Measurements from ENCODE around the gene SMPDL3A. TPM values are rescaled to one million over a fixed set of nuclear protein-coding genes. Genes with fewer than 3 reads are reported as not detected.

SMPDL3A gene
- total RNA-seq, 4 donors from 2014 or later = 8.6 to 14.0 (median 10.5) TPM

DNA sequence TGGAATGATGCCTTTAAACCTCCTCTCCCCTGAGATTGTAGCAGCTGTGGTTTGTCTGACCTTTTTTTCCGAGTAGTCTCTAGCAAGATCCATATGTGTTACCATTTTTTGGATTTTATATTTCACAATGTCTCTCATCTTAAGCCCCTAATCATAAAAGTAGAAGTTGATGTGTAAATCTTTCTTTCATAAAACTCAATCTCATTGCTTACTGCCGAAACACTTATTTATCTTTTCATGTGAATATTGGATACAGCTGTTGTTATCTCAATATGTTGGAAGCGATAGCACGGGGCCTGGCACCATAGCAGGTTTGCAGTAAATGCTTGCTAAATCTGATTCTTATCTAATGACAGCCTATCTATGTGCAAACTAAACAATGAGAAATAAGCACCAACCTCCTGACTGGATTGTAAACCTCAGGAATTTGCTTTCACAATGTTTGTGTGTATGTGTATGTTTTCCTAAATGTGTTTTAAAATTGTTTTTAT is 14.2 kb downstream of the SMPDL3A start:
- no peak for TF ChIP-seq EP300 (IDR thresholded peaks at IDR 0.05)
- TF ChIP-seq, protein P1, sequence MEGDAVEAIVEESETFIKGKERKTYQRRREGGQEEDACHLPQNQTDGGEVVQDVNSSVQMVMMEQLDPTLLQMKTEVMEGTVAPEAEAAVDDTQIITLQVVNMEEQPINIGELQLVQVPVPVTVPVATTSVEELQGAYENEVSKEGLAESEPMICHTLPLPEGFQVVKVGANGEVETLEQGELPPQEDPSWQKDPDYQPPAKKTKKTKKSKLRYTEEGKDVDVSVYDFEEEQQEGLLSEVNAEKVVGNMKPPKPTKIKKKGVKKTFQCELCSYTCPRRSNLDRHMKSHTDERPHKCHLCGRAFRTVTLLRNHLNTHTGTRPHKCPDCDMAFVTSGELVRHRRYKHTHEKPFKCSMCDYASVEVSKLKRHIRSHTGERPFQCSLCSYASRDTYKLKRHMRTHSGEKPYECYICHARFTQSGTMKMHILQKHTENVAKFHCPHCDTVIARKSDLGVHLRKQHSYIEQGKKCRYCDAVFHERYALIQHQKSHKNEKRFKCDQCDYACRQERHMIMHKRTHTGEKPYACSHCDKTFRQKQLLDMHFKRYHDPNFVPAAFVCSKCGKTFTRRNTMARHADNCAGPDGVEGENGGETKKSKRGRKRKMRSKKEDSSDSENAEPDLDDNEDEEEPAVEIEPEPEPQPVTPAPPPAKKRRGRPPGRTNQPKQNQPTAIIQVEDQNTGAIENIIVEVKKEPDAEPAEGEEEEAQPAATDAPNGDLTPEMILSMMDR (IDR thresholded peaks at IDR 0.05) = no peak
- TF ChIP-seq POLR2A (IDR thresholded peaks at IDR 0.05) = no peak
- WGBS, 2 donors = 20 to 21% methylated on average over 4 of the region's 4 CpGs
- Histone ChIP-seq H3K36me3 (peaks cover 0 to 31% (median 0%) of the 10 kb centered on the region in 3 donors), H3K27me3 (no peaks in the 10 kb centered on the region), H3K27ac (no peak overlapping the region), H3K4me3 (no peak overlapping the region), H3K4me1 (no peaks in the 10 kb centered on the region), H3K9me3 (no peaks in the 10 kb centered on the region)
- DNase-seq (ENCODE audit: low spot score in 2 of 2) = no peak

DNA sequence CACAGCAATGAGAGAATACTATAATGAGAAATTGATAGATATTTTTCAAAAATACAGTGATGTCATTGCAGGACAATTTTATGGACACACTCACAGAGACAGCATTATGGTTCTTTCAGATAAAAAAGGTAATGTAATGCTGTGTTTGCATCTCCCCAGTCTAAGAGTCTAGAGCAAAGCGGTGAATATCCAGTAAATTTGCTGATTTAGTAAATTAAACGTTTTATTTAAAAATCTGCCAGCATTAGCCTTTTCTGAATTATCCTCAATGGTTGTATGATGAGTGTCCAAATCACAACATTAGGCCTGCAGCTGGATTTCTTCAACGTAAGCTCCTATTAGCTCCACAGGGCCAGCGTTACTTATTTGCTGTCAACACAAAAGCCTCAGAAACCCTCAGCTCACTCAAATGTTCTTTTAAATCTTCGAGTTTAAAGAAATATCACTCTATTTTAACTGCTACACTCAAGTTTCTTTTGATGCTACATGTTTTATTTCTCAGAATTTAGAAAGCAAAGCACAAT is 16.0 kb downstream of the SMPDL3A start:
- DNase-seq (ENCODE audit: low spot score in 2 of 2) = no peak
- TF ChIP-seq, protein P1 (IDR thresholded peaks at IDR 0.05) = no peak
- TF ChIP-seq POLR2A (IDR thresholded peaks at IDR 0.05) (no peak), EP300 (IDR thresholded peaks at IDR 0.05) (no peak)
- Histone ChIP-seq H3K27me3 (no peaks in the 10 kb centered on the region), H3K9me3 (no peaks in the 10 kb centered on the region), H3K4me3 (no peak overlapping the region), H3K4me1 (no peaks in the 10 kb centered on the region), H3K36me3 (peaks cover 0 to 28% (median 0%) of the 10 kb centered on the region in 3 donors), H3K27ac (no peak overlapping the region)
- 76 to 79% methylated on average over 5 of the region's 5 CpGs for WGBS, 2 donors

DNA sequence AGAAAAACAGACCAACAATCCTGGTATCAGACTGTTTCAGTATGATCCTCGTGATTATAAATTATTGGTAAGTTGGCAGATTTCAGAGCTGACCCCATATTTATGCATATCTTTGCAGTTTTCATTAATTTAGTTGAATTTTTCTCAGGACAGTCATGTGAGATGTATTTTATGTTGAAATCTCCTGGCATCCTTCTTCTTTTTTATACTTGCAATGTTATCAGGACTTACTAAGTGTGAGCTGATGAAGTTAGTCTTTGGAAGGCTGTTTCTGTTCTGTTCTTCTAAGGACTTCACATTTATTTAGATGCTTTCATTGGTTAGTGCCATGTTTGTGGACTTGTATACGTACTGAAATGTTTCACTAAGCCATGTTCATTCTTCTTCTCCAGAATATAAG is 17.2 kb downstream of the SMPDL3A start:
- Histone ChIP-seq H3K9me3 (no peaks in the 10 kb centered on the region), H3K36me3 (peaks cover 0 to 37% (median 0%) of the 10 kb centered on the region in 3 donors), H3K27me3 (no peaks in the 10 kb centered on the region), H3K27ac (no peak overlapping the region), H3K4me1 (no peaks in the 10 kb centered on the region), H3K4me3 (no peak overlapping the region)
- TF ChIP-seq, protein P1 (IDR thresholded peaks at IDR 0.05) = no peak
- TF ChIP-seq POLR2A (IDR thresholded peaks at IDR 0.05) = no peak
- no peak for TF ChIP-seq EP300 (IDR thresholded peaks at IDR 0.05)
- no peak for DNase-seq (ENCODE audit: low spot score in 2 of 2)
- 90 to 93% methylated on average over 2 of the region's 2 CpGs for WGBS, 2 donors

DNA sequence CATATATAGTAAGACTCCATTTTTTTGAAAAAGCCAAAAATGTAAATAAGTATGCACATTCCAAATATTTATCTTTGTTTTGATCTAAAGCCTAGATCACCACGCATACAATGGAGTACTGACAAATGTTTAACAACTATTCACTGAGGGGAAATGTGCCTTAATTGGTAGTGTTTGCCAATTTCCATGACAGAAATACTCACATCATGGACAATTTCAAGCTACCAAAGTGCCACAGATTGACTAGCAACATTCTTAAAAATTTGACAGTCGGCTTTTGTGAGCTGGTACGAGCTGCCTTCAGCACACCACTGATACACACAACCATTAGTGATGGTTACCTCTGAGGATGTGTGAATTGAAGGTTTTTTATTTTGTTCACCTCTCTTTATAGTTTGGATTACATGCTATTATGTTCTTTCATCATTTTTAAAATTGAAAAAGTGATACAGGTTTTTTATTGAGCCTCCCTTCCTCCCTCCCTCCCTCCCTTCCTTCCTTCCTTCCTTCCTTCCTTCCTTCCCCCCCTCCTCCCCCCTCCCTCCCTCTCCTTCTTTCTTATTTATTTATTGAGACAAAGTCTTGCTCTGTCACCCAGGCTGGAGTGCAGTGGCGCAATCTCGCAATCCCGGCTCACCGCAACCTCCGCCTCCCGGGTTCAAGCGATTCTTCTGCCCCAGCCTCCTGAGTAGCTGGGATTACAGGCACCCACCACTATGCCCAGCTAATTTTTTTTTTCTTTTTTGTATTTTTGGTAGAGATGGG is 19.2 kb downstream of the SMPDL3A start:
- no peaks in the 10 kb centered on the region for H3K27me3 ChIP-seq
- no peak overlapping the region for H3K27ac ChIP-seq
- DNase-seq (ENCODE audit: low spot score in 2 of 2) = no peak
- H3K36me3 ChIP-seq = peaks cover 0 to 37% (median 0%) of the 10 kb centered on the region in 3 donors
- H3K4me1 ChIP-seq = no peaks in the 10 kb centered on the region
- TF ChIP-seq POLR2A (IDR thresholded peaks at IDR 0.05) (no peak), EP300 (IDR thresholded peaks at IDR 0.05) (no peak)
- TF ChIP-seq, protein P1 (IDR thresholded peaks at IDR 0.05) = no peak
- no peaks in the 10 kb centered on the region for H3K9me3 ChIP-seq
- H3K4me3 ChIP-seq = no peak overlapping the region
- WGBS, 2 donors = 84 to 85% methylated on average over 10 of the region's 10 CpGs

DNA sequence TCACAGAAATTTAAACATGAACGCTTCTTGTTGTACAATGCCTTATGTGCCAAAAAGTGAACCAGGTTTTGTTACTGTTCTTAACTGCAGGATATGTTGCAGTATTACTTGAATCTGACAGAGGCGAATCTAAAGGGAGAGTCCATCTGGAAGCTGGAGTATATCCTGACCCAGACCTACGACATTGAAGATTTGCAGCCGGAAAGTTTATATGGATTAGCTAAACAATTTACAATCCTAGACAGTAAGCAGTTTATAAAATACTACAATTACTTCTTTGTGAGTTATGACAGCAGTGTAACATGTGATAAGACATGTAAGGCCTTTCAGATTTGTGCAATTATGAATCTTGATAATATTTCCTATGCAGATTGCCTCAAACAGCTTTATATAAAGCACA is 19.9 kb downstream of the SMPDL3A start:
- no peak overlapping the region for H3K4me3 ChIP-seq
- no peaks in the 10 kb centered on the region for H3K27me3 ChIP-seq
- H3K27ac ChIP-seq = no peak overlapping the region
- peaks cover 0 to 34% (median 0%) of the 10 kb centered on the region in 3 donors for H3K36me3 ChIP-seq
- WGBS, 2 donors = 73 to 77% methylated on average over 4 of the region's 4 CpGs
- DNase-seq (ENCODE audit: low spot score in 2 of 2) = no peak
- H3K9me3 ChIP-seq = no peaks in the 10 kb centered on the region
- TF ChIP-seq EP300 (IDR thresholded peaks at IDR 0.05) (no peak), POLR2A (IDR thresholded peaks at IDR 0.05) (no peak)
- TF ChIP-seq, protein P1 (IDR thresholded peaks at IDR 0.05) = no peak
- no peaks in the 10 kb centered on the region for H3K4me1 ChIP-seq
